HepG2 (cell line): ENCODE results near the gene MYH9. TPM values are rescaled to one million over a fixed set of nuclear protein-coding genes. Genes with fewer than 3 reads are reported as not detected.

Source experiments
- BORCS8-MEF2B ChIP-seq: sonication (generic); formaldehyde crosslinking; IDR thresholded peaks from 2 replicates; pipeline ENCODE4 v1.8.0; 2022; ENCODE audit warnings: mild to moderate bottlenecking, missing genetic modification reagents
- CC2D1A ChIP-seq: sonication (generic); formaldehyde crosslinking; IDR thresholded peaks from 2 replicates; pipeline ENCODE4 v1.8.1; 2023; ENCODE audit warnings: mild to moderate bottlenecking, missing genetic modification reagents
- FOSL2 ChIP-seq: sonication (generic); formaldehyde crosslinking; IDR thresholded peaks from 2 replicates; pipeline ENCODE4 v1.4.0; 2020; ENCODE audit warnings: missing genetic modification reagents
- NCOA5 ChIP-seq: sonication (generic); formaldehyde crosslinking; IDR thresholded peaks from 2 replicates; pipeline ENCODE4 v1.4.0; 2020; ENCODE audit warnings: missing genetic modification reagents
- PAF1 ChIP-seq: IDR thresholded peaks from 2 replicates; pipeline ENCODE4 v1.6.1; 2016; ENCODE audit warnings: missing genetic modification reagents, missing compliant biosample characterization
- ZFP37 ChIP-seq: sonication (generic); formaldehyde crosslinking; IDR thresholded peaks from 2 replicates; pipeline ENCODE4 v1.4.0; 2020; ENCODE audit warnings: missing genetic modification reagents, borderline replicate concordance
- ZNF160 ChIP-seq: sonication (generic); formaldehyde crosslinking; IDR thresholded peaks from 2 replicates; pipeline ENCODE4 v1.8.0; 2022; ENCODE audit warnings: mild to moderate bottlenecking, inconsistent platforms, missing genetic modification reagents
- ZNF205 ChIP-seq: IDR thresholded peaks from 2 replicates; pipeline ENCODE4 v1.6.1; 2018; ENCODE audit warnings: missing biosample characterization, missing genetic modification reagents
- ZNF234 ChIP-seq: sonication (generic); formaldehyde crosslinking; conservative IDR thresholded peaks from 2 replicates; pipeline ENCODE4 v1.5.1; 2020; ENCODE audit warnings: mild to moderate bottlenecking, missing genetic modification reagents
- ZNF3 ChIP-seq: IDR thresholded peaks from 2 replicates; pipeline ENCODE4 v1.7.0; 2017; ENCODE audit warnings: inconsistent platforms
- polyA plus RNA-seq, 8 experiments: library from polyadenylated mRNA; depleted of rRNA in 3 of 8; stranded (reverse) in 7 of 8; unstranded in 1 of 8; fragments of >200 nt; fragmentation: Illumina TruSeq in 4 of 8; extraction: Trizol in 4 of 8; gene quantifications; 2 replicates each; pipeline versions ENCODE4 v1.2.1 to v1.2.3, GENCODE V29; 2011 to 2016; ENCODE audit warnings: low read depth in 4 of 8, missing spikeins in 1 of 8, mixed read lengths in 1 of 8; ENCODE audit not compliant: insufficient read depth in 1 of 8
- total RNA-seq, 5 experiments: library from RNA; depleted of rRNA; stranded (reverse); fragments of >200 nt; fragmentation: Illumina TruSeq; extraction: Trizol; gene quantifications; 2 replicates each; pipeline ENCODE4 v1.2.3, GENCODE V29; 2016; ENCODE audit warnings: low read depth in 1 of 5
- TF ChIP-seq, protein P1 (sequence below): sonication (generic); formaldehyde crosslinking; IDR thresholded peaks from 2 replicates; pipeline ENCODE4 v1.4.0; 2020; ENCODE audit warnings: missing genetic modification reagents
- TF ChIP-seq, protein P2 (sequence below): sonication (generic); formaldehyde crosslinking; IDR thresholded peaks from 2 replicates; pipeline ENCODE4 v1.9.0; 2022; ENCODE audit warnings: missing genetic modification reagents, mild to moderate bottlenecking, borderline replicate concordance
- TF ChIP-seq, protein P3 (sequence below): IDR thresholded peaks from 2 replicates; pipeline ENCODE4 v1.6.1; 2016; ENCODE audit warnings: mild to moderate bottlenecking, missing biosample characterization, missing genetic modification reagents
- TF ChIP-seq, protein P4 (sequence below), 2 experiments: sonication (generic) in 1 of 2; formaldehyde crosslinking in 1 of 2; IDR thresholded peaks; 2 replicates each; pipeline versions ENCODE4 v1.4.0 to v1.6.1; 2016 to 2020; ENCODE audit warnings: borderline replicate concordance in 1 of 2, low read depth in 1 of 2, mild to moderate bottlenecking in 1 of 2, missing genetic modification reagents in 1 of 2

Gene MYH9
- total and polyA plus RNA-seq, 2 of the 13 experiments (the other 11 are each of a cell fraction or from before 2014, with no cell fraction given): 50.7 to 98.5 TPM

DNA sequence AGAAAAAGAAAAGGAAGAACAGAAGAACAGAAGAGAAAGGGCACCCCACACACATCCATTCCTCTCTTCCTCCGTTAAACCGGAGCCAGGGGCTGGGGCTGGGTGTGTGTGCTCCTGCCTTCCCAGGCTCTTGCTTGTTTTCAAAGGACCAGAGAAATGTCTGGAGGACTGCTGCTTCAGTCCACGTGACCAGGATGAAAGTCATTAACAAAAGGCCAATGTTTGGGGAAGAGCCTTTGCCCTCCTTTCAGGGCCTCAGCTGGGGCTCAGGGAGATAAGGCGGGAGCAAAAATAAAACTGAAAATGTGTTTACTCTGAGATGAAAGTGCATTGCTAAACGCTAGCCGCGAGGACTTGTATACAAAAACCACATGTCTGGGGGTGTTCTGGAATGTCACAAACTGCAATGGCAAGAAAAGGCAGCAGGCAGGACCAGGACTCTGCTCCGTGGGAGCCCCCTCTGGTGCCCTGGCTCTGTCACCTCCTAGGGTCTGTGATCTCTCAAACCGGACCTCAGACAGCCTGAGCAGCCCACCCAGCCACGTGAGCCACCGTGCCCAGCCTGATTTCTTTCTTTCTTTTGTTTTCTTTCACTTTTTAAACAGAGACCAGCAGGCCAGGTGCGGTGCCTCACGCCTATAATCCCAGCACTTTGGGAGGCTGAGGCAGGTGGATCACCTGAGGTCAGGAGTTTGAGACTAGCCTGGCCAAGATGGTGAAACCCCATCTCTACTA, 31.6 kb upstream of the MYH9 start (continued):
- TF ChIP-seq, protein P1, sequence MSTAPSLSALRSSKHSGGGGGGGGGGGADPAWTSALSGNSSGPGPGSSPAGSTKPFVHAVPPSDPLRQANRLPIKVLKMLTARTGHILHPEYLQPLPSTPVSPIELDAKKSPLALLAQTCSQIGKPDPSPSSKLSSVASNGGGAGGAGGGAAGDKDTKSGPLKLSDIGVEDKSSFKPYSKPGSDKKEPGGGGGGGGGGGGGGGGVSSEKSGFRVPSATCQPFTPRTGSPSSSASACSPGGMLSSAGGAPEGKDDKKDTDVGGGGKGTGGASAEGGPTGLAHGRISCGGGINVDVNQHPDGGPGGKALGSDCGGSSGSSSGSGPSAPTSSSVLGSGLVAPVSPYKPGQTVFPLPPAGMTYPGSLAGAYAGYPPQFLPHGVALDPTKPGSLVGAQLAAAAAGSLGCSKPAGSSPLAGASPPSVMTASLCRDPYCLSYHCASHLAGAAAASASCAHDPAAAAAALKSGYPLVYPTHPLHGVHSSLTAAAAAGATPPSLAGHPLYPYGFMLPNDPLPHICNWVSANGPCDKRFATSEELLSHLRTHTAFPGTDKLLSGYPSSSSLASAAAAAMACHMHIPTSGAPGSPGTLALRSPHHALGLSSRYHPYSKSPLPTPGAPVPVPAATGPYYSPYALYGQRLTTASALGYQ (CRISPR knock-in tag): peak; percentile 98
- TF ChIP-seq, protein P2, sequence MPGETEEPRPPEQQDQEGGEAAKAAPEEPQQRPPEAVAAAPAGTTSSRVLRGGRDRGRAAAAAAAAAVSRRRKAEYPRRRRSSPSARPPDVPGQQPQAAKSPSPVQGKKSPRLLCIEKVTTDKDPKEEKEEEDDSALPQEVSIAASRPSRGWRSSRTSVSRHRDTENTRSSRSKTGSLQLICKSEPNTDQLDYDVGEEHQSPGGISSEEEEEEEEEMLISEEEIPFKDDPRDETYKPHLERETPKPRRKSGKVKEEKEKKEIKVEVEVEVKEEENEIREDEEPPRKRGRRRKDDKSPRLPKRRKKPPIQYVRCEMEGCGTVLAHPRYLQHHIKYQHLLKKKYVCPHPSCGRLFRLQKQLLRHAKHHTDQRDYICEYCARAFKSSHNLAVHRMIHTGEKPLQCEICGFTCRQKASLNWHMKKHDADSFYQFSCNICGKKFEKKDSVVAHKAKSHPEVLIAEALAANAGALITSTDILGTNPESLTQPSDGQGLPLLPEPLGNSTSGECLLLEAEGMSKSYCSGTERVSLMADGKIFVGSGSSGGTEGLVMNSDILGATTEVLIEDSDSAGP: peak; percentile 67; the same call in 1 of the 2 replicates
- TF ChIP-seq BORCS8-MEF2B (CRISPR knock-in tag) (no peak), NCOA5 (CRISPR knock-in tag) (no peak), ZNF205 (peak; percentile 96), ZFP37 (CRISPR knock-in tag) (no peak; the same call in 1 of the 2 replicates), CC2D1A (CRISPR knock-in tag) (no peak), ZNF160 (CRISPR knock-in tag) (no peak), ZNF3 (CRISPR knock-in tag) (no peak), ZNF234 (no peak), PAF1 (CRISPR knock-in tag) (no peak), FOSL2 (peak; percentile 86)
- TF ChIP-seq, protein P3, sequence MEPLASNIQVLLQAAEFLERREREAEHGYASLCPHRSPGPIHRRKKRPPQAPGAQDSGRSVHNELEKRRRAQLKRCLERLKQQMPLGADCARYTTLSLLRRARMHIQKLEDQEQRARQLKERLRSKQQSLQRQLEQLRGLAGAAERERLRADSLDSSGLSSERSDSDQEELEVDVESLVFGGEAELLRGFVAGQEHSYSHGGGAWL: peak; percentile 49; the same call in 1 of the 2 replicates
- TF ChIP-seq, protein P4, sequence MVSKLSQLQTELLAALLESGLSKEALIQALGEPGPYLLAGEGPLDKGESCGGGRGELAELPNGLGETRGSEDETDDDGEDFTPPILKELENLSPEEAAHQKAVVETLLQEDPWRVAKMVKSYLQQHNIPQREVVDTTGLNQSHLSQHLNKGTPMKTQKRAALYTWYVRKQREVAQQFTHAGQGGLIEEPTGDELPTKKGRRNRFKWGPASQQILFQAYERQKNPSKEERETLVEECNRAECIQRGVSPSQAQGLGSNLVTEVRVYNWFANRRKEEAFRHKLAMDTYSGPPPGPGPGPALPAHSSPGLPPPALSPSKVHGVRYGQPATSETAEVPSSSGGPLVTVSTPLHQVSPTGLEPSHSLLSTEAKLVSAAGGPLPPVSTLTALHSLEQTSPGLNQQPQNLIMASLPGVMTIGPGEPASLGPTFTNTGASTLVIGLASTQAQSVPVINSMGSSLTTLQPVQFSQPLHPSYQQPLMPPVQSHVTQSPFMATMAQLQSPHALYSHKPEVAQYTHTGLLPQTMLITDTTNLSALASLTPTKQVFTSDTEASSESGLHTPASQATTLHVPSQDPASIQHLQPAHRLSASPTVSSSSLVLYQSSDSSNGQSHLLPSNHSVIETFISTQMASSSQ (IDR thresholded peaks at IDR 0.05; ENCODE audit: low read depth): peak; percentile 75
- TF ChIP-seq, protein P4 (CRISPR knock-in tag; IDR thresholded peaks at IDR 0.05; ENCODE audit: borderline replicate concordance): peak; percentile 88; the same call in 1 of the 2 replicates
